Measurements from ENCODE around the gene CNDP2.

DNA sequence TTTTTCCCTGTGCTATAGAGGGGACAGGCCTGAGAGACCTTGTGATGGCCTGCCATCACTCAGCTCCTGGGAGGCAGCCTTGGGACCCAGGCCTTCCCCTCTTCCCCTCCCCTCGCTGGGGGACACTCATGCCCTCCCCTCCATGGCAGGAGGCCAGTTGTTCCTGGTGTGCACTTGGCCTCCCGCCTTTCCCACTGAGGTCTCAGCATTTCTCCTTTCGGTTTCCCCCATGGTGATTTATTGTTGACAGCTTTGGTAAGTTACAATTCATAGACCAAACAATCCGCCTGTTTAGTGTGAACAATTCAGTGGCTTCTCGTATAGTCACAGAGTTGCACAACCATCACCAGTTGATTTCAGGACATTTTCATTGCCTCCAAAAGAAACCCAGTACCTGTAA lies 27.9 kb downstream of the CNDP2 start:
- no peak for TF ChIP-seq EZH2phosphoT487 (IDR thresholded peaks at IDR 0.05; ENCODE audit: borderline replicate concordance, low read length)
- TF ChIP-seq, protein P1, sequence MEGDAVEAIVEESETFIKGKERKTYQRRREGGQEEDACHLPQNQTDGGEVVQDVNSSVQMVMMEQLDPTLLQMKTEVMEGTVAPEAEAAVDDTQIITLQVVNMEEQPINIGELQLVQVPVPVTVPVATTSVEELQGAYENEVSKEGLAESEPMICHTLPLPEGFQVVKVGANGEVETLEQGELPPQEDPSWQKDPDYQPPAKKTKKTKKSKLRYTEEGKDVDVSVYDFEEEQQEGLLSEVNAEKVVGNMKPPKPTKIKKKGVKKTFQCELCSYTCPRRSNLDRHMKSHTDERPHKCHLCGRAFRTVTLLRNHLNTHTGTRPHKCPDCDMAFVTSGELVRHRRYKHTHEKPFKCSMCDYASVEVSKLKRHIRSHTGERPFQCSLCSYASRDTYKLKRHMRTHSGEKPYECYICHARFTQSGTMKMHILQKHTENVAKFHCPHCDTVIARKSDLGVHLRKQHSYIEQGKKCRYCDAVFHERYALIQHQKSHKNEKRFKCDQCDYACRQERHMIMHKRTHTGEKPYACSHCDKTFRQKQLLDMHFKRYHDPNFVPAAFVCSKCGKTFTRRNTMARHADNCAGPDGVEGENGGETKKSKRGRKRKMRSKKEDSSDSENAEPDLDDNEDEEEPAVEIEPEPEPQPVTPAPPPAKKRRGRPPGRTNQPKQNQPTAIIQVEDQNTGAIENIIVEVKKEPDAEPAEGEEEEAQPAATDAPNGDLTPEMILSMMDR (conservative IDR thresholded peaks at IDR 0.05; ENCODE audit: low read depth, low read length) = no peak
